HG03095 (cell line): ENCODE data around the gene AKAP13.
"Not testable (repeated sequence)": the region's sequence is repeated elsewhere in the genome, so short reads cannot be mapped to it uniquely, and the experiment has no call there.

ENCODE experiments used
- ATAC-seq: cut with Tn5 transposase; IDR thresholded peaks from one replicate; pipeline ENCODE4 v1.9.1; 2021; ENCODE audit warnings: moderate library complexity; ENCODE audit not compliant: unreplicated experiment

AKAP13 gene

GRCh38 chr15:85642065-85642692 is 261.8 kb downstream of the AKAP13 start:
- ATAC-seq = no peak

GRCh38 chr15:85642693-85643066 is 262.3 kb downstream of the AKAP13 start:
- ATAC-seq = no peak

- ATAC-seq = peak; percentile 82
These were observed 266.2 kb downstream of the AKAP13 start for GRCh38 chr15:85646538-85647091.

- no peak for ATAC-seq
These were observed 269.0 kb downstream of the AKAP13 start for GRCh38 chr15:85649372-85649771.

- ATAC-seq = no peak
These were observed 271.1 kb downstream of the AKAP13 start for GRCh38 chr15:85651548-85651947.

- no peak for ATAC-seq
These were observed 272.1 kb downstream of the AKAP13 start for GRCh38 chr15:85652457-85652856.

- ATAC-seq = no peak
These were observed 276.7 kb downstream of the AKAP13 start for GRCh38 chr15:85657132-85657531.

GRCh38 chr15:85658816-85659215 is 278.4 kb downstream of the AKAP13 start:
- ATAC-seq = no peak

GRCh38 chr15:85661859-85662258 is 281.5 kb downstream of the AKAP13 start:
- ATAC-seq = no peak

GRCh38 chr15:85665677-85666076 is 285.3 kb downstream of the AKAP13 start:
- ATAC-seq = not testable (repeated sequence)

- ATAC-seq = peak; percentile 98
These were observed 287.4 kb downstream of the AKAP13 start for GRCh38 chr15:85667491-85668424.

GRCh38 chr15:85671156-85671555 is 290.8 kb downstream of the AKAP13 start:
- ATAC-seq = no peak

GRCh38 chr15:85672332-85673084 is 292.1 kb downstream of the AKAP13 start:
- ATAC-seq = no peak

GRCh38 chr15:85673326-85673725 is 292.9 kb downstream of the AKAP13 start:
- ATAC-seq = no peak

GRCh38 chr15:85676342-85677098 is 296.1 kb downstream of the AKAP13 start:
- no peak for ATAC-seq

GRCh38 chr15:85679231-85679630 is 298.8 kb downstream of the AKAP13 start:
- ATAC-seq = no peak

GRCh38 chr15:85681386-85681785 is 301.0 kb downstream of the AKAP13 start:
- no peak for ATAC-seq

GRCh38 chr15:85684174-85684710 is 303.8 kb downstream of the AKAP13 start:
- no peak for ATAC-seq

- no peak for ATAC-seq
These were observed 305.0 kb downstream of the AKAP13 start for GRCh38 chr15:85685356-85685755.

GRCh38 chr15:85687329-85687728 is 306.9 kb downstream of the AKAP13 start:
- no peak for ATAC-seq
